ENCODE results near the gene MZT2B. TPM values are rescaled to one million over a fixed set of nuclear protein-coding genes. Genes with fewer than 3 reads are reported as not detected.
"Not testable (repeated sequence)": the region's sequence is repeated elsewhere in the genome, so short reads cannot be mapped to it uniquely, and the experiment has no call there.

Gene MZT2B
- total RNA-seq, 1 donor from 2014 or later: 262 TPM

- H3K27me3 ChIP-seq (ENCODE audit: control insufficient read depth, insufficient read depth, low read length); H3K4me3 ChIP-seq (ENCODE audit: low read depth, low read length); DNase-seq (ENCODE audit: low read depth); H3K36me3 ChIP-seq (ENCODE audit: control insufficient read depth, insufficient read depth, low read length): not testable (repeated sequence)
Observed at GRCh38 chr2:130230907-130231306, 48.8 kb downstream of the MZT2B start.

- TF ChIP-seq CTCF (IDR thresholded peaks at IDR 0.05; ENCODE audit: insufficient read depth, low read length, poor library complexity, severe bottlenecking): no peak
- Histone ChIP-seq H3K27me3 (ENCODE audit: control insufficient read depth, insufficient read depth, low read length) (no peaks in the 10 kb centered on the region), H3K4me3 (ENCODE audit: low read depth, low read length) (no peak overlapping the region), H3K36me3 (ENCODE audit: control insufficient read depth, insufficient read depth, low read length) (no peaks in the 10 kb centered on the region)
- DNase-seq (ENCODE audit: low read depth): no peak
Observed at GRCh38 chr2:130231656-130232055, 49.6 kb downstream of the MZT2B start.

GRCh38 chr2:130233066-130233465 lies 51.0 kb downstream of the MZT2B start:
- not testable (repeated sequence) for H3K27me3 ChIP-seq (ENCODE audit: control insufficient read depth, insufficient read depth, low read length); DNase-seq (ENCODE audit: low read depth); H3K36me3 ChIP-seq (ENCODE audit: control insufficient read depth, insufficient read depth, low read length); H3K4me3 ChIP-seq (ENCODE audit: low read depth, low read length)

- H3K4me3 ChIP-seq (ENCODE audit: low read depth, low read length); DNase-seq (ENCODE audit: low read depth); H3K27me3 ChIP-seq (ENCODE audit: control insufficient read depth, insufficient read depth, low read length); H3K36me3 ChIP-seq (ENCODE audit: control insufficient read depth, insufficient read depth, low read length): not testable (repeated sequence)
Observed at GRCh38 chr2:130239581-130239980, 57.5 kb downstream of the MZT2B start.

Other genes starting within 250 kb of the MZT2B start
- gene RAB6C, start 202.6 kb upstream of the MZT2B start, total RNA-seq: 0.04 and 0.34 TPM in 2 replicates
- gene POTEF, start 53.0 kb upstream of the MZT2B start, total RNA-seq: not detected in 2 replicates
- 8.6 and 9.5 TPM in 2 replicates for gene CCDC74B, start 37.1 kb upstream of the MZT2B start, total RNA-seq
- 52.8 and 64.8 TPM in 2 replicates for gene SMPD4, start 660 bp upstream of the MZT2B start, total RNA-seq
- not detected in 2 replicates for gene TUBA3E, start 16.2 kb downstream of the MZT2B start, total RNA-seq
- gene IMP4, start 160.6 kb downstream of the MZT2B start, total RNA-seq: 121 and 150 TPM in 2 replicates
- 15.9 and 35.6 TPM in 2 replicates for gene PTPN18, start 173.8 kb downstream of the MZT2B start, total RNA-seq

Data from kidney epithelial cell (primary cell).